HFF-Myc (cell line): ENCODE measurements around the gene NUP210L.

Source experiments
- DNase-seq: peaks from one replicate; pipeline ENCODE4 v3.0.0-alpha.2; 2011; ENCODE audit warnings: low read depth; ENCODE audit errors: extremely low read depth
- H3K4me3 ChIP-seq: replicated peaks from 2 replicates; pipeline ENCODE4 v1.5.1; 2011; ENCODE audit warnings: low read depth, mild to moderate bottlenecking, control low read depth, low read length
- TF ChIP-seq, protein P1 (sequence below): IDR thresholded peaks from 2 replicates; pipeline ENCODE4 v1.5.1; 2012; ENCODE audit warnings: mild to moderate bottlenecking, low read depth, low read length, control low read depth; ENCODE audit errors: missing control alignments

The NUP210L gene

GRCh38 chr1:154154534-154155191 lies at the start of gene NUP210L:
TSS of gene NUP210L (minus strand) at chr1:154155073.
- TF ChIP-seq, protein P1, sequence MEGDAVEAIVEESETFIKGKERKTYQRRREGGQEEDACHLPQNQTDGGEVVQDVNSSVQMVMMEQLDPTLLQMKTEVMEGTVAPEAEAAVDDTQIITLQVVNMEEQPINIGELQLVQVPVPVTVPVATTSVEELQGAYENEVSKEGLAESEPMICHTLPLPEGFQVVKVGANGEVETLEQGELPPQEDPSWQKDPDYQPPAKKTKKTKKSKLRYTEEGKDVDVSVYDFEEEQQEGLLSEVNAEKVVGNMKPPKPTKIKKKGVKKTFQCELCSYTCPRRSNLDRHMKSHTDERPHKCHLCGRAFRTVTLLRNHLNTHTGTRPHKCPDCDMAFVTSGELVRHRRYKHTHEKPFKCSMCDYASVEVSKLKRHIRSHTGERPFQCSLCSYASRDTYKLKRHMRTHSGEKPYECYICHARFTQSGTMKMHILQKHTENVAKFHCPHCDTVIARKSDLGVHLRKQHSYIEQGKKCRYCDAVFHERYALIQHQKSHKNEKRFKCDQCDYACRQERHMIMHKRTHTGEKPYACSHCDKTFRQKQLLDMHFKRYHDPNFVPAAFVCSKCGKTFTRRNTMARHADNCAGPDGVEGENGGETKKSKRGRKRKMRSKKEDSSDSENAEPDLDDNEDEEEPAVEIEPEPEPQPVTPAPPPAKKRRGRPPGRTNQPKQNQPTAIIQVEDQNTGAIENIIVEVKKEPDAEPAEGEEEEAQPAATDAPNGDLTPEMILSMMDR: no peak
- no peak within 1 kb of the TSS for H3K4me3 ChIP-seq
- DNase-seq: no peak

- no peak for DNase-seq
- H3K4me3 ChIP-seq: no peak overlapping the region
- TF ChIP-seq, protein P1: no peak
These were observed 44.6 kb upstream of the NUP210L start for GRCh38 chr1:154199563-154199879.

GRCh38 chr1:154198756-154199562 lies 44.1 kb upstream of the NUP210L start:
- DNase-seq: no peak
- no peak overlapping the region for H3K4me3 ChIP-seq
- TF ChIP-seq, protein P1: peak; percentile 55

DNA sequence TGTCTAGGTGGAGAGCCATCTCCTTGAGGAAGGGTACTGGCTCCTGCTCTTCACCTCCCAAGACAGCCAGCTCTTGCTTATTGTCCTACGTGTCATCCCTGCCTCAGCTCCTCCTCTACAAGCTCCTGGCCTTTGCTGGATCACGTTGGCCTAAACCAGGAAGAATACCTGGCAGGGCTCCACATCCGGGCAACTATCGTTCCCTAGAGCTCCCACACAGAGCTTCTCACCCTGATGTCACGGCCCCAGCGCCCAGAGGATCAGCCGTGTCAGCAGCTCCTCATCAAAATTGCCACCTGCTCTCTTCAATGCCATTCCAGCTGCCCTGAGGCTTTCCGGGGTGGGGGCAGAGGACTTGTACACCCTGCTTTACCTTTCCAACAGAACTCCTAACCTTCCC lies 38.9 kb upstream of the NUP210L start:
- TF ChIP-seq, protein P1: no peak
- DNase-seq: no peak
- H3K4me3 ChIP-seq: no peak overlapping the region

- no peak for DNase-seq
- TF ChIP-seq, protein P1: no peak
- H3K4me3 ChIP-seq: no peak overlapping the region
These were observed 37.6 kb upstream of the NUP210L start for GRCh38 chr1:154192476-154192875.

DNA sequence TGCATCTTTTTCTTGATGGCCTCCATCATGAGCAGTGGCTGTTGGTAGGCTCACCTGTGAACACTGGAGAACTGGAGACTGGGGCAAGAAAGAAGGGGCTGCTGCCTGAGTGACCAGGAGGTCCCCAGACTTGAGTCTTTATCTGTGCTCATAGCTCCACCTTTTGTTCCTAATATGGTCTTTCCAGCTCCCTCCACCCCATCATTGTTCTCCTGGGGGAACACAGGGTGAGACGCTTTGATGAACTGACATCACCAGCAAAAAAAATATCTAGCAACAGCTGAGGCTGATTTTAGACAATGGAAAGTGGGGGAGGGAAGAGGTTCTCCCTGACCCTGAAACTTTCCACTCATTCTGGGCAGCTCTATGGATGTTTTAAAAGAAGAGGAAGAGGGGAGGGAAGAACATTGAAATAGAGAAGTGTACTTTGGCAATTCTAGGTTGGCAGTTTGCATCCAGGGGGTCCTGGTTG lies 37.2 kb upstream of the NUP210L start, which contains the start of gene TPM3:
Gene TPM3, minus strand, starts transcription at position 111 of the 472 bp plus-strand sequence. Its CDS starts 82 bp downstream, at position 29.
- TF ChIP-seq, protein P1: no peak
- H3K4me3 ChIP-seq: no peak within 1 kb of the TSS
- no peak for DNase-seq
